Peyer's patch (tissue), 4 donors: Measurements from ENCODE around the gene PRR16. TPM values are rescaled to one million over a fixed set of nuclear protein-coding genes. Genes with fewer than 3 reads are reported as not detected.

Source experiments
- DNase-seq, 3 donors: peaks; one replicate each; pipeline ENCODE4 v3.0.0-alpha.2; 2017 to 2019
- H3K27ac ChIP-seq, 4 donors: fragments of 200-600 bp; sonication (generic); one replicate each; pipeline ENCODE4 v1.5.1; 2016 to 2019
- H3K27me3 ChIP-seq, 2 donors: fragments of 200-600 bp; sonication (generic); one replicate each; pipeline ENCODE4 v1.5.1; 2019
- H3K36me3 ChIP-seq, 3 donors: fragments of 200-600 bp; sonication (generic); one replicate each; pipeline ENCODE4 v1.5.1; 2016 to 2019
- H3K4me1 ChIP-seq, 4 donors: fragments of 200-600 bp; sonication (generic); one replicate each; pipeline ENCODE4 v1.5.1; 2016 to 2019
- H3K4me3 ChIP-seq, 4 donors: fragments of 200-600 bp; sonication (generic); 1 replicate in 3 of 4; 2 replicates in 1 of 4; pipeline ENCODE4 v1.5.1; 2016 to 2019; ENCODE audit warnings: mild to moderate bottlenecking in 1 of 4
- H3K9me3 ChIP-seq, 4 donors: fragments of 200-600 bp; sonication (generic); one replicate each; pipeline ENCODE4 v1.5.1; 2016 to 2019; ENCODE audit warnings: mild to moderate bottlenecking in 1 of 4
- CTCF ChIP-seq, 6 experiments: fragments of 450-650 bp in 4 of 6; fragments of 200-600 bp in 2 of 6; sonication (generic) in 1 of 6; IDR thresholded peaks; one replicate each; pipeline ENCODE4 v1.5.1; 2017 to 2019; ENCODE audit warnings: antibody characterized with exemption in 6 of 6, mild to moderate bottlenecking in 3 of 6, moderate library complexity in 1 of 6
- POLR2A ChIP-seq, 2 donors: fragments of 450-650 bp; IDR thresholded peaks; one replicate each; pipeline ENCODE4 v1.5.1; 2017; ENCODE audit warnings: antibody characterized with exemption in 2 of 2, mild to moderate bottlenecking in 2 of 2, moderate library complexity in 2 of 2
- total RNA-seq, 4 donors: library from RNA; depleted of rRNA; stranded (reverse); fragments of >200 nt; gene quantifications; one replicate each; pipeline ENCODE4 v1.1.0, GENCODE V29; 2016

Gene PRR16
- total RNA-seq, 4 donors from 2014 or later, result 2.9 to 37.1 (median 3.8) TPM

- TF ChIP-seq CTCF (IDR thresholded peaks at IDR 0.05), result no peak
- no peak for TF ChIP-seq POLR2A (IDR thresholded peaks at IDR 0.05)
- DNase-seq, result no peak
- H3K27me3 ChIP-seq, result no peaks in the 10 kb centered on the region
- no peaks in the 10 kb centered on the region for H3K36me3 ChIP-seq
- H3K4me1 ChIP-seq, result no peaks in the 10 kb centered on the region
- no peaks in the 10 kb centered on the region for H3K9me3 ChIP-seq
- no peak overlapping the region for H3K4me3 ChIP-seq
- H3K27ac ChIP-seq, result no peak overlapping the region
Observed at GRCh38 chr5:120555345-120555744, 91.2 kb downstream of the PRR16 start.

GRCh38 chr5:120564013-120564412 lies 99.9 kb downstream of the PRR16 start:
- DNase-seq, result no peak
- H3K4me3 ChIP-seq, result no peak overlapping the region
- H3K36me3 ChIP-seq, result no peaks in the 10 kb centered on the region
- TF ChIP-seq CTCF (IDR thresholded peaks at IDR 0.05) (no peak), POLR2A (IDR thresholded peaks at IDR 0.05) (no peak)
- H3K9me3 ChIP-seq, result no peaks in the 10 kb centered on the region
- no peak overlapping the region for H3K27ac ChIP-seq
- no peaks in the 10 kb centered on the region for H3K27me3 ChIP-seq
- H3K4me1 ChIP-seq, result no peaks in the 10 kb centered on the region

GRCh38 chr5:120567066-120567465 lies 103.0 kb downstream of the PRR16 start:
- Histone ChIP-seq H3K36me3 (no peaks in the 10 kb centered on the region), H3K4me3 (no peak overlapping the region), H3K27ac (no peak overlapping the region), H3K27me3 (no peaks in the 10 kb centered on the region), H3K4me1 (no peaks in the 10 kb centered on the region), H3K9me3 (no peaks in the 10 kb centered on the region)
- no peak for DNase-seq
- TF ChIP-seq CTCF (IDR thresholded peaks at IDR 0.05) (no peak), POLR2A (IDR thresholded peaks at IDR 0.05) (no peak)

DNA sequence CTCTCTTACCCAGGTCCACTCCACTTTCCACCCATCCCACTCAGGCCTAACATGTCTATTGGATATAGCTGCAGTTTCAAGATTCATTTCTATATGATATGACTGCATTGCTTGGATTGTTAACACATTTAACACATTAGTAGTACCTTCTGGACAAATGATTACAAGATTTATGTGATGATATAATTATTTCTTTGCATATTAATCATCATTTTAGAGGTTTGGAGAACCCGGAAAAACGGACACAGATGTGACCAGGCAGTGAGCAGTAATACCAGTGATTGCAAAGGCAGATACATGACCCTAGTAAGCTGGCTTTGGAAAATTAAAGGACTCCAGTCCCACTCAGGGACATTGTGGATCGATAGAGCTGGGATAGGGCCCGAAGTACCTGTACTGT lies 103.8 kb downstream of the PRR16 start:
- Histone ChIP-seq H3K27me3 (no peaks in the 10 kb centered on the region), H3K4me3 (no peak overlapping the region), H3K4me1 (no peaks in the 10 kb centered on the region), H3K27ac (no peak overlapping the region), H3K9me3 (no peaks in the 10 kb centered on the region), H3K36me3 (no peaks in the 10 kb centered on the region)
- no peak for DNase-seq
- TF ChIP-seq CTCF (IDR thresholded peaks at IDR 0.05), result no peak
- no peak for TF ChIP-seq POLR2A (IDR thresholded peaks at IDR 0.05)

- H3K27ac ChIP-seq, result no peak overlapping the region
- no peak for DNase-seq
- no peaks in the 10 kb centered on the region for H3K9me3 ChIP-seq
- TF ChIP-seq CTCF (IDR thresholded peaks at IDR 0.05) (no peak), POLR2A (IDR thresholded peaks at IDR 0.05) (no peak)
- no peaks in the 10 kb centered on the region for H3K36me3 ChIP-seq
- H3K27me3 ChIP-seq, result no peaks in the 10 kb centered on the region
- H3K4me3 ChIP-seq, result no peak overlapping the region
- no peaks in the 10 kb centered on the region for H3K4me1 ChIP-seq
Observed at GRCh38 chr5:120568711-120569110, 104.6 kb downstream of the PRR16 start.

DNA sequence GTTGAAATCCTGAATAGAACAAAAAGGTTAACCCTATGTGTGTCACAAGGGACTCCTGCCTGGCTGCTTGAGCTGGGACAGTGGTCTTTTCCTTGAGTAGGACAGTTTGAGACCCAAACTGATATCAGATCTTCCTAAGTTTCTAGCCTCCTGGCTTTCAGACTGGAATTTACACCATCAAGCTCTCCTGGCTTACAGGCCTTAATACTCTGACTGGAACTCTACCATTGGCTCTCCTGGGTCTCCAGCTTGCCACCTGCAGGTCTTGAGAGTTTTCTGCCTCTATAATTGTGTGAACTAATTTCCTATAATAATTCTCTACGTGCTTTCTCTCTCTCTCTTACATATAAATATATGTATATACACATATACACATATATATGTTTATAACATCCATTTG lies 112.5 kb downstream of the PRR16 start:
- H3K27ac ChIP-seq, result no peak overlapping the region
- no peak overlapping the region for H3K4me3 ChIP-seq
- no peak for TF ChIP-seq POLR2A (IDR thresholded peaks at IDR 0.05)
- TF ChIP-seq CTCF (IDR thresholded peaks at IDR 0.05), result no peak
- no peaks in the 10 kb centered on the region for H3K27me3 ChIP-seq
- no peaks in the 10 kb centered on the region for H3K36me3 ChIP-seq
- H3K9me3 ChIP-seq, result no peaks in the 10 kb centered on the region
- DNase-seq, result no peak
- H3K4me1 ChIP-seq, result no peaks in the 10 kb centered on the region
